Activated CD4-positive, alpha-beta memory T cell treated with anti-CD3 and anti-CD28 coated beads, Interleukin-2, amount 10 ng/mL, durations not matched to agents 7 days and 5 days (primary cell): ENCODE measurements around the gene LIN28B. TPM values are rescaled to one million over a fixed set of nuclear protein-coding genes. Genes with fewer than 3 reads are reported as not detected.
"Not testable (repeated sequence)": the region's sequence is repeated elsewhere in the genome, so short reads cannot be mapped to it uniquely, and the experiment has no call there.

Experiments used
- CTCF ChIA-PET: fragments of 350-600 bp; sonication (Branson Sonifier 250); formaldehyde crosslinking; loops from one replicate; lab custom pipeline; 2021; ENCODE audit warnings: antibody characterized with exemption, inconsistent platforms; lab: Charles Lee
- POLR2A ChIA-PET: fragments of 350-600 bp; sonication (Branson Sonifier 250); formaldehyde crosslinking; loops from one replicate; lab custom pipeline; 2021; ENCODE audit warnings: antibody characterized with exemption; lab: Charles Lee
- DNase-seq: peaks from one replicate; pipeline ENCODE4 v3.0.0-alpha.2; 2020
- H3K27ac Mint-ChIP-seq: one replicate; pipeline ENCODE4 v1.8.0; 2021; ENCODE audit warnings: mild to moderate bottlenecking, mixed read lengths
- H3K27me3 Mint-ChIP-seq: one replicate; pipeline ENCODE4 v1.8.0; 2021; ENCODE audit warnings: mixed read lengths
- H3K36me3 Mint-ChIP-seq: one replicate; pipeline ENCODE4 v1.8.0; 2021; ENCODE audit warnings: low read depth, mixed read lengths
- H3K4me1 Mint-ChIP-seq: one replicate; pipeline ENCODE4 v1.8.0; 2021; ENCODE audit warnings: mixed read lengths
- H3K4me3 Mint-ChIP-seq: one replicate; pipeline ENCODE4 v1.8.0; 2021; ENCODE audit warnings: mild to moderate bottlenecking, mixed read lengths
- H3K9me3 Mint-ChIP-seq: one replicate; pipeline ENCODE4 v1.8.0; 2021; ENCODE audit warnings: mixed read lengths
- total RNA-seq, 2 experiments: library from RNA; stranded (reverse); gene quantifications; one replicate each; pipeline ENCODE4 v1.2.3, GENCODE V29; 2021

Gene LIN28B
- total RNA-seq, 2 experiments from 2014 or later = not detected

- no peak for DNase-seq
- no peak overlapping the region for H3K27ac Mint-ChIP-seq
- CTCF ChIA-PET = interaction anchor here (0.7 kb wide), 1 partner anchor 8 kb away, joined by 3 read pairs; no protein-coding TSS in a partner anchor
- no peak overlapping the region for H3K4me3 Mint-ChIP-seq
- peaks cover 27% of the 10 kb centered on the region for H3K27me3 Mint-ChIP-seq
- POLR2A ChIA-PET = no interaction called here
- no peaks in the 10 kb centered on the region for H3K9me3 Mint-ChIP-seq
- H3K4me1 Mint-ChIP-seq = no peaks in the 10 kb centered on the region
- H3K36me3 Mint-ChIP-seq = no peaks in the 10 kb centered on the region
Observed at GRCh38 chr6:105069821-105070445, 113.0 kb downstream of the LIN28B start.

GRCh38 chr6:105072798-105073199 lies 115.9 kb downstream of the LIN28B start:
- ChIA-PET CTCF (no interaction called here), POLR2A (no interaction called here)
- H3K9me3 Mint-ChIP-seq = no peaks in the 10 kb centered on the region
- no peak for DNase-seq
- no peaks in the 10 kb centered on the region for H3K4me1 Mint-ChIP-seq
- peaks cover 24% of the 10 kb centered on the region for H3K27me3 Mint-ChIP-seq
- no peaks in the 10 kb centered on the region for H3K36me3 Mint-ChIP-seq
- no peak overlapping the region for H3K4me3 Mint-ChIP-seq
- H3K27ac Mint-ChIP-seq = no peak overlapping the region

- no peak overlapping the region for H3K4me3 Mint-ChIP-seq
- H3K9me3 Mint-ChIP-seq = no peaks in the 10 kb centered on the region
- H3K36me3 Mint-ChIP-seq = no peaks in the 10 kb centered on the region
- H3K27ac Mint-ChIP-seq = no peak overlapping the region
- ChIA-PET CTCF (interaction anchor here (1.0 kb wide), 1 partner anchor 285 kb away, joined by 5 read pairs; no protein-coding TSS in a partner anchor), POLR2A (no interaction called here)
- DNase-seq = no peak
- H3K27me3 Mint-ChIP-seq = peaks cover 30% of the 10 kb centered on the region
- H3K4me1 Mint-ChIP-seq = no peaks in the 10 kb centered on the region
Observed at GRCh38 chr6:105075210-105075609, 118.3 kb downstream of the LIN28B start.

GRCh38 chr6:105076418-105076817 lies 119.5 kb downstream of the LIN28B start:
- H3K4me1 Mint-ChIP-seq, H3K36me3 Mint-ChIP-seq, DNase-seq, H3K4me3 Mint-ChIP-seq, POLR2A ChIA-PET, H3K27ac Mint-ChIP-seq, H3K9me3 Mint-ChIP-seq: not testable (repeated sequence)
- CTCF ChIA-PET = interaction anchor here (1.3 to 4.4 kb wide), 3 partner anchors 12 to 286 kb away, joined by 4 to 21 read pairs (median 12); no protein-coding TSS in a partner anchor
- H3K27me3 Mint-ChIP-seq = peaks cover 28% of the 10 kb centered on the region

GRCh38 chr6:105077596-105078385 lies 120.9 kb downstream of the LIN28B start:
- ChIA-PET CTCF (interaction anchor here (0.6 to 4.4 kb wide), 14 partner anchors 8 to 395 kb away, joined by 3 to 21 read pairs (median 4); partner anchors contain the start of gene PREP), POLR2A (no interaction called here)
- Mint-ChIP-seq H3K27ac (no peak overlapping the region), H3K4me1 (no peaks in the 10 kb centered on the region), H3K4me3 (no peak overlapping the region), H3K36me3 (no peaks in the 10 kb centered on the region), H3K27me3 (peaks cover 30% of the 10 kb centered on the region), H3K9me3 (no peaks in the 10 kb centered on the region)
- no peak for DNase-seq

- Mint-ChIP-seq H3K4me1 (no peaks in the 10 kb centered on the region), H3K27ac (no peak overlapping the region), H3K27me3 (peaks cover 30% of the 10 kb centered on the region), H3K4me3 (no peak overlapping the region), H3K9me3 (no peaks in the 10 kb centered on the region), H3K36me3 (no peaks in the 10 kb centered on the region)
- ChIA-PET POLR2A (no interaction called here), CTCF (interaction anchor here (0.6 to 4.4 kb wide), 12 partner anchors 8 to 395 kb away, joined by 3 to 21 read pairs (median 4); partner anchors contain the start of gene PREP)
- no peak for DNase-seq
Observed at GRCh38 chr6:105078386-105078708, 121.4 kb downstream of the LIN28B start.

GRCh38 chr6:105080279-105080678 lies 123.4 kb downstream of the LIN28B start:
- Mint-ChIP-seq H3K4me1 (no peaks in the 10 kb centered on the region), H3K36me3 (no peaks in the 10 kb centered on the region), H3K27ac (no peak overlapping the region), H3K9me3 (no peaks in the 10 kb centered on the region), H3K27me3 (peaks cover 27% of the 10 kb centered on the region), H3K4me3 (no peak overlapping the region)
- CTCF ChIA-PET = interaction anchor here (0.9 to 4.4 kb wide), 3 partner anchors 8 to 291 kb away, joined by 3 to 21 read pairs (median 6); no protein-coding TSS in a partner anchor
- POLR2A ChIA-PET = no interaction called here
- DNase-seq = no peak

GRCh38 chr6:105081662-105082061 lies 124.8 kb downstream of the LIN28B start:
- H3K4me1 Mint-ChIP-seq, H3K36me3 Mint-ChIP-seq, DNase-seq, H3K9me3 Mint-ChIP-seq, POLR2A ChIA-PET, CTCF ChIA-PET, H3K27ac Mint-ChIP-seq, H3K4me3 Mint-ChIP-seq: not testable (repeated sequence)
- peaks cover 26% of the 10 kb centered on the region for H3K27me3 Mint-ChIP-seq

GRCh38 chr6:105087571-105088211 lies 130.8 kb downstream of the LIN28B start:
- no peak overlapping the region for H3K4me3 Mint-ChIP-seq
- H3K27me3 Mint-ChIP-seq = peaks cover 7% of the 10 kb centered on the region
- H3K27ac Mint-ChIP-seq = no peak overlapping the region
- no peaks in the 10 kb centered on the region for H3K9me3 Mint-ChIP-seq
- ChIA-PET CTCF (interaction anchor here (0.7 to 2.2 kb wide), 27 partner anchors 9 to 1223 kb away, joined by 3 to 23 read pairs (median 4); partner anchors contain the start of gene PREP), POLR2A (no interaction called here)
- peak; percentile 21 for DNase-seq
- H3K4me1 Mint-ChIP-seq = no peaks in the 10 kb centered on the region
- H3K36me3 Mint-ChIP-seq = no peaks in the 10 kb centered on the region

GRCh38 chr6:105091140-105091829 lies 134.4 kb downstream of the LIN28B start:
- POLR2A ChIA-PET = no interaction called here
- Mint-ChIP-seq H3K36me3 (no peaks in the 10 kb centered on the region), H3K27ac (no peak overlapping the region), H3K9me3 (no peaks in the 10 kb centered on the region), H3K27me3 (peaks cover 7% of the 10 kb centered on the region), H3K4me3 (no peak overlapping the region), H3K4me1 (no peaks in the 10 kb centered on the region)
- DNase-seq = no peak
- CTCF ChIA-PET = no interaction called here

- no peaks in the 10 kb centered on the region for H3K4me1 Mint-ChIP-seq
- no peak overlapping the region for H3K27ac Mint-ChIP-seq
- H3K4me3 Mint-ChIP-seq = no peak overlapping the region
- no peak for DNase-seq
- no peaks in the 10 kb centered on the region for H3K36me3 Mint-ChIP-seq
- POLR2A ChIA-PET = no interaction called here
- peaks cover 2% of the 10 kb centered on the region for H3K27me3 Mint-ChIP-seq
- CTCF ChIA-PET = no interaction called here
- H3K9me3 Mint-ChIP-seq = no peaks in the 10 kb centered on the region
Observed at GRCh38 chr6:105094133-105094640, 137.3 kb downstream of the LIN28B start.

GRCh38 chr6:105095139-105095538 lies 138.2 kb downstream of the LIN28B start:
- peaks cover 2% of the 10 kb centered on the region for H3K27me3 Mint-ChIP-seq
- H3K4me3 Mint-ChIP-seq = no peak overlapping the region
- POLR2A ChIA-PET = no interaction called here
- H3K36me3 Mint-ChIP-seq = no peaks in the 10 kb centered on the region
- CTCF ChIA-PET = interaction anchor here (0.7 kb wide), 1 partner anchor 579 kb away, joined by 3 read pairs; no protein-coding TSS in a partner anchor
- H3K27ac Mint-ChIP-seq = no peak overlapping the region
- no peaks in the 10 kb centered on the region for H3K9me3 Mint-ChIP-seq
- H3K4me1 Mint-ChIP-seq = no peaks in the 10 kb centered on the region
- DNase-seq = no peak
